ENCODE data around the gene BCL2.

- TF ChIP-seq CTCF (IDR thresholded peaks at IDR 0.05; ENCODE audit: low read depth, low read length) = no peak
- no peak for TF ChIP-seq EZH2phosphoT487 (IDR thresholded peaks at IDR 0.05; ENCODE audit: low read depth)
Measured at GRCh38 chr18:63198098-63198760, 121.3 kb downstream of the BCL2 start.
